ENCODE results near the gene KNCN.

The KNCN gene

DNA sequence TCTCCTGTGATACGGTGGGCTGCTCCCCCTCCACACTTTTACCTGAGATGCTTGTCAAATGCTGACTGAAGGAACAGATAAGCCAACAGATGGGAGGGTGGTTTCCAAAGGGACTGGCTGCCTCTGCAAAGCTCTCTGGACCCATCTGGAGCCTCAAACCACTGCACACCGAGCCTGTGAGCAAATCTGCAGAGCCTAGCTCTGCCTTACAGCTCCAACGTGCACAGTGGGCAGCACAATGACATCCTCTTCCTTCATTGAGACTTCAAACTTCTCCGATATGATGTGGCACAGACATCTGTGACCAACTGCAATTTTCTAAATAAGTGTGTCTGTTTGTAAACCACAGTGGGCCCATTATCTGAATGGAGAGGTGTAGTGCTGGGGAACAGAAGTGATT lies 26.2 kb upstream of the KNCN start:
- H3K27ac Mint-ChIP-seq, result peak overlapping the region; percentile 73
- peak in 1 of 2 donors; percentile 55 for DNase-seq (ENCODE audit: low spot score in 2 of 2)
- H3K4me1 Mint-ChIP-seq, result peaks cover 32% of the 10 kb centered on the region
- H3K9me3 Mint-ChIP-seq, result no peaks in the 10 kb centered on the region
- ATAC-seq, result peak; percentile 53
- H3K4me3 Mint-ChIP-seq, result no peak overlapping the region
- H3K36me3 Mint-ChIP-seq, result peaks cover 66% of the 10 kb centered on the region

DNA sequence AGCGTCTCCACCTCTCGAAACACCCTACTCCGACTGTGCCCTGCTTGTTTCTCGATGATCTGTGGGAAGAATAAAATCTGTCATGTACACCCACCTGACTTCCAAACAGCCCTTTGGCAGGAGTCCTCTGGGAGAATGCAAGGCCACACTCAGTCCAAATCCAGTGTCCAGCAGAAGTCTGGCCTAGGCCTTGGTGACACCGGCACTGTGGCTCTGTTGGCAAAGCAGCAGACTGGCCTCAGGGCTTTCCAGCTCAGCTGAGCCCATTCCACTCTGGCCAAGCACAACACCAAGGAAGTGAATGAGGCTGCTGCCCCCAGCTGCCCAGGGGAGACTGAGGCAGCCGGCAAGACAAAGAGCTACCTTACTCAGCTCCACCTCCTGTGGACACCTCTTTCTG lies 25.1 kb upstream of the KNCN start:
- DNase-seq (ENCODE audit: low spot score in 2 of 2) (no peak), ATAC-seq (no peak)
- peaks cover 21% of the 10 kb centered on the region for H3K4me1 Mint-ChIP-seq
- H3K36me3 Mint-ChIP-seq, result peaks cover 55% of the 10 kb centered on the region
- no peaks in the 10 kb centered on the region for H3K9me3 Mint-ChIP-seq
- no peak overlapping the region for H3K4me3 Mint-ChIP-seq
- peak overlapping the region; percentile 34 for H3K27ac Mint-ChIP-seq

DNA sequence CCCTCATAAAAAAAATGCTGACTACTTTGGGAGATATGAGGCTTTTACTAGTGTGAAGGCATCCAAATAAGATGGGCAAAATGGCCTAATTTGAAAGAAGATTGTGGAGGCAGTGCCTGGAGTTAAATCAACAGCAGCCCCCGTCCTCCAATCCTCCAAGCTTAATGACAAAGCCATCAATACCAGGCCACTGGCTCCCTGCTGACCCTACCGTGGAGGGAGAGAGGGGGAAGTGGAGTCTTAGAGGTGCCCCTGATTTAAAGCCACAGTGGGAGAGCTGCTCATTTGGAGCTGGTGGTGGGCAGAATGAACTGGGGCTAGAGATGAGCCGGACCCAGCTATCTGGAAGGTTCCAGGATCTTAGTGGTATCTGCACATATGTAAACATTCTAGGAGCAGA lies 24.3 kb upstream of the KNCN start:
- H3K4me1 Mint-ChIP-seq, result peaks cover 14% of the 10 kb centered on the region
- peaks cover 53% of the 10 kb centered on the region for H3K36me3 Mint-ChIP-seq
- no peak overlapping the region for H3K4me3 Mint-ChIP-seq
- peak overlapping the region; percentile 34 for H3K27ac Mint-ChIP-seq
- DNase-seq (ENCODE audit: low spot score in 2 of 2) (no peak), ATAC-seq (no peak)
- no peaks in the 10 kb centered on the region for H3K9me3 Mint-ChIP-seq

DNA sequence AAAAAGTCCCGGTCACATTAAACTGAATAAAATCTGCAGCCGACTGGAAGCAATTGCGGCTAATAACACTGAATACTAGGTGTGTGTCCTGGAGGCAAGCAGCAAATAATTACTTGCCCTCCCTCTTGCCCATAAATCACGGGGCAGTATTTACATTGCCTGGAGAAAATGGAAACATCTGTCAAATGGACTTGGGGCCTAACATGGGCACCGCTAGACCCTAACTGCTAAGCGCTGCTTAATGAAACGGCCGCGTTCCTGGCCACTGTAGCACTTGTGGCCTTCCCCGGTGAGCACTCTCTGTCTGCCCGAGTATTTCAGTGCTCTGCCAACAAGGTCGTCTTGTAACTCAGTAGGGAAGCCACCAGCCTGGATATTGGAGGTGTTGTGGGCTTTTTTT lies 23.9 kb upstream of the KNCN start:
- Mint-ChIP-seq H3K4me1 (peaks cover 9% of the 10 kb centered on the region), H3K36me3 (peaks cover 49% of the 10 kb centered on the region), H3K27ac (no peak overlapping the region), H3K9me3 (no peaks in the 10 kb centered on the region), H3K4me3 (no peak overlapping the region)
- no peak for DNase-seq (ENCODE audit: low spot score in 2 of 2)
- no peak for ATAC-seq

DNA sequence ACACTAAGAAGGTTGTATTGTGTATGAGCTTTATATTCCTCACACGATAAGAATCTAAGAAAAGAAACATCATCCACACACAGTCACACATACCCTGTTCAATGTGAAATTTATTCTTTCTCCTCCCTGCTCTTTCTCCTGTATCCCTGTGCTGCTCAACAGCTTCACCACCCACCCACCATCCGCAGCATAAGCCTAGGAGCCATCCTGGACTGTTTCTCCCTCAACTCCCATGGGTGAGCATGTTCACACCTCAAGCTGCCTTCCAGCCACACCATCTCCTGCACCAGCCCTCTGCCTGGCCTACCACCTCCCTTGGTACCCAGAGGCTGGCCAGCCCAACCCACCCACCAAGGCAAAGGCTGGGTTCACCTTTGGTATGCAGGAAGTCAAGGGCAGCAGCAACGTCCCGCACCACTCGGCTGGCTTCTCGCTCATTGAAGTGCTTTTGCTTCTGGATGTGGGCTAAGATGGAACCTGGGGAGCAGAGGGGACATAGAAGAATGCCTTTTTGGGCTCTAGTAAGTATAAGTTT lies 20.3 kb upstream of the KNCN start:
- Mint-ChIP-seq H3K4me1 (no peaks in the 10 kb centered on the region), H3K36me3 (peaks cover 52% of the 10 kb centered on the region)

DNA sequence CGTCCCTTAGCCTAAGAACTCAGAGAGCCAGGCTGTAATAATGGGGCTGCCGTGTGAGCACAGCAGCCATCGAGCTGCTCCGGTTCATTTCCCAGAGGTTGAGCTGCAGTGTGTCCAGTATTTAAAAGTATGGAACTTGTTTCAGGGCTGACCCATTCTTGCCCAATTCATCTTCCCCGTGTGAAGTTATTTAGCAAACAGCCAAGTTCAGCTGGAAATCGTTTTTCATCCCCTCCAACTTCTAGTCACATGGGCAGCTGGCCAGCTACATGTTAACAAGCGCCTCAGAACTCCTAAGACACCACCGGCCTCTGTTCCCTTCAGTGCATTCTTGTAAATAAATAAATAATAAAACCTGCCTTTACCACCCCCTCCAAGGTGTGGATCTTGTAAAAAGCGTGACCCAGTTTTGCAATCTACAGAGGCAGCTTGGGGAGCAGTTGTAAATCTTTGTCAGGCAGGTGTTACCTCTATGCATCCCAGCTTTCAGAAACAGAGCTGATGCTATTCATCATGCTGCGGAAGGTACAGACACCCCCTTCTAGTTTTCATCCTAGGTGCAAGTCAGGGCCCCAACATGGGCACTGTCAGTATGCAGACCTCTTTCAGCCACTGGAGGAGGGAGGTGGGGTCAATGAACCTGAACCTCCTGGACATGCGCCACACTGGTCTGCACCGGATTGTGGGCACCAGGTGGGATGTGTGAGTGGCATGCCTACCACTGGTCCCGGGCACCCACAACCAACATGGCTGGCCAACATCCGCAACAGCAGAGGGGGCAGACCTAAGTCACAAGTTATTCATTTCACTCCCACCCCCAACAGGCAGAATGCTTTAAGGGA lies 18.7 kb upstream of the KNCN start:
- H3K4me1 Mint-ChIP-seq, result no peaks in the 10 kb centered on the region
- ATAC-seq (no peak), DNase-seq (ENCODE audit: low spot score in 2 of 2) (no peak)
- H3K36me3 Mint-ChIP-seq, result peaks cover 69% of the 10 kb centered on the region
- no peak overlapping the region for H3K4me3 Mint-ChIP-seq
- H3K9me3 Mint-ChIP-seq, result no peaks in the 10 kb centered on the region
- no peak overlapping the region for H3K27ac Mint-ChIP-seq

More for the DNA sequence above, 20.3 kb upstream of the KNCN start:
- Mint-ChIP-seq H3K9me3 (no peaks in the 10 kb centered on the region), H3K27ac (no peak overlapping the region), H3K4me3 (no peak overlapping the region)
- ATAC-seq (no peak), DNase-seq (ENCODE audit: low spot score in 2 of 2) (no peak)

DNA sequence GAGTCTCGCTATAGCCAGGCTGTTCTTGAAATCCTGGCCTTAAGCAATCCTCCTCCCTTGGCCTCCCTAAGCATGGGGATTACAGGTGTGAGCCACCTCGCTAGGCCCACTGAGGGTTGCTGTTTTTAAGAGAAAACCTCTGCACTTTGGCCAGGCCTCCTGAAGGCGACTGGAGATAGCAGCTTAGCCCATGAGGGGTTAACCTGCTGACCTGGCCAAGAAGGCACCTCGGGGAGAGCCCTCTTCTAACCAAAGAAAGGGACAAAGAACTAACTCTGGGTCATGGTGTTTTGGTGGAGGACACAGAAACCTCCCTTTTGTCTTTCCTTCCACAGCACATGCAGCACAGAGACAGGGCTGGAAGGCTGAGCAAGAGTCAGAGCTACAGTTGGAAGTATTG lies 17.7 kb upstream of the KNCN start:
- no peaks in the 10 kb centered on the region for H3K9me3 Mint-ChIP-seq
- ATAC-seq, result no peak
- no peaks in the 10 kb centered on the region for H3K4me1 Mint-ChIP-seq
- no peak overlapping the region for H3K27ac Mint-ChIP-seq
- DNase-seq (ENCODE audit: low spot score in 2 of 2), result no peak
- peaks cover 73% of the 10 kb centered on the region for H3K36me3 Mint-ChIP-seq
- no peak overlapping the region for H3K4me3 Mint-ChIP-seq

DNA sequence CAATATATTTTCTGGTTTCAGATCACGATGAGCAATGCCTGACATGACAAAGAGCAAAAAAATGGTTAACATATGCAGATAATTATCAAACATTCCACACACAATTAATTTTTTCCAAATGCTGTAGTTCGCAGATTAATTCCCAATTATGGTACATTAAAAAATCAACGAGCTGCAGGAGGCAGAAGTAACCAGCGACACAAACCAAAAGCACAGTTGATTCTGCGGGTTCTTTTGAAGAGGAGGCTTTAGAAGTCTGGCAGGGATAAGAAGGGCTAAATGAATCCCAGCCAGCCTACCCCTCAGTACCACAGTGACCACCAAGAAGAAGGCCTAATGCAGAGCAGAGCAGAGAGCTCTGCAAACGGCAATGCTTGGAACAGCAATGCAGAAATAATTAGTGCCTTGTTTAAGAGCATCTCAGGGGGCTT lies 17.0 kb upstream of the KNCN start:
- no peak for ATAC-seq
- Mint-ChIP-seq H3K9me3 (no peaks in the 10 kb centered on the region), H3K4me1 (no peaks in the 10 kb centered on the region), H3K27ac (peak overlapping the region; percentile 63), H3K36me3 (peaks cover 74% of the 10 kb centered on the region), H3K4me3 (no peak overlapping the region)
- DNase-seq (ENCODE audit: low spot score in 2 of 2), result no peak

DNA sequence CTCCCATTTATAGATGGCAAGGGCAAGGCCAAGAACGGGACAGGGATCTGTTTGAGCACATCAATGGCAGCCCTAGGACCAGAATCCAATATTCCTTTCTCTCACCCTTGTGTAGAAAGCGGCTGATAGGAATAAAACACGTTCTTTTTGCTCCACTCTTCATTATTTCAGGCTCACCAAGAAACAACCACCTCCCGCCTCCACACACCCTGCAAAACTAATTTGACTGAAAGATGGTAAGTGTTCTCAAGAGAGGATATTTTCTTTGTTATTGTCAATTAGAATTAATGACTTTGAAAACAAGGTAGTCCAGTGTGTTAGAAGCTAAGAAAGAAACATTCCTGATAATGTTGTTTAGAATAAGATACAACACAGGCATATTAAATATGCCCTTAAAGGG lies 11.9 kb upstream of the KNCN start:
- H3K4me1 Mint-ChIP-seq, result no peaks in the 10 kb centered on the region
- no peak for DNase-seq (ENCODE audit: low spot score in 2 of 2)
- no peak for ATAC-seq
- H3K4me3 Mint-ChIP-seq, result no peak overlapping the region
- H3K36me3 Mint-ChIP-seq, result peaks cover 93% of the 10 kb centered on the region
- no peaks in the 10 kb centered on the region for H3K9me3 Mint-ChIP-seq
- H3K27ac Mint-ChIP-seq, result peak overlapping the region; percentile 40

DNA sequence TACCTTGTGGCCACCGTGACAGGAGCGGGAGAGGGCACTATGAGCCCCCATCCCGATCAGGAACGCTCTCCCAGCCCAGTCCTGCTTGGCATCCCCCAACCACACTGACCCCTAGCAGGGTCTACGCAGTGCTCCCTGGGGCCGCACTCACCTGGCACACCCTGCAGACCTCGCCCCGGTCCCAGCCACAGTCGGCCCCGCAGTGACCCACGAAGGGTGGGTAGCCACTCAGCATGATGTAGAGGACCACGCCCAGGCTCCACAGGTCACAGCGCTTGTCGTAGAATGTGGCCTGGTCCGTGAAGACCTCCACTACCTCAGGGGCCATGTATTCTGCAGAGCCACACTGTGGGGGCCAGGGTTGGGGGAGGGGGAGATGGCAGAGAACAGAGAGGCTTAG lies 11.1 kb upstream of the KNCN start:
- H3K4me3 Mint-ChIP-seq, result no peak overlapping the region
- peaks cover 93% of the 10 kb centered on the region for H3K36me3 Mint-ChIP-seq
- ATAC-seq (no peak), DNase-seq (ENCODE audit: low spot score in 2 of 2) (no peak)
- no peaks in the 10 kb centered on the region for H3K9me3 Mint-ChIP-seq
- no peaks in the 10 kb centered on the region for H3K4me1 Mint-ChIP-seq
- H3K27ac Mint-ChIP-seq, result peak overlapping the region; percentile 40

DNA sequence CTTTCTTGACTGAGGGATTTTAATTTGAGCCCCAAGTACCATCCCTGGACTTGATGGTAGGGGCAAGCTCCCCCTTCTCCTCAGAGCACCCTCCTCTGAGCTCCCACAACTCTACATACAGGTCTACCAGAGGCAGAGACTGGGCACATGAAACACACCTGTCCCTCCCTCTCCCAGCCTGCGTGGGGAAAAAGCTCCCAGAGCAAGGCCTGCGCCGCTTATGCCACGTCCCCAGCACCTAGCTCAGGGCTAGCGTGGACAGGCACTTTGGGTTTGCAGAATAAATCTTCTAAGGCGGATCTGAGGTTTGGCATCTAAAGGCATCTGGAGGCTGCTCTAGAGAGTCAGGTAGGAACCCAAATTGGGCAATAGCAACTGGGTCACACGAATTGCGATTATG lies 7.5 kb upstream of the KNCN start:
- Mint-ChIP-seq H3K9me3 (no peaks in the 10 kb centered on the region), H3K4me3 (no peak overlapping the region), H3K36me3 (peaks cover 59% of the 10 kb centered on the region), H3K27ac (peak overlapping the region; percentile 60), H3K4me1 (peaks cover 8% of the 10 kb centered on the region)
- DNase-seq (ENCODE audit: low spot score in 2 of 2) (no peak), ATAC-seq (no peak)

DNA sequence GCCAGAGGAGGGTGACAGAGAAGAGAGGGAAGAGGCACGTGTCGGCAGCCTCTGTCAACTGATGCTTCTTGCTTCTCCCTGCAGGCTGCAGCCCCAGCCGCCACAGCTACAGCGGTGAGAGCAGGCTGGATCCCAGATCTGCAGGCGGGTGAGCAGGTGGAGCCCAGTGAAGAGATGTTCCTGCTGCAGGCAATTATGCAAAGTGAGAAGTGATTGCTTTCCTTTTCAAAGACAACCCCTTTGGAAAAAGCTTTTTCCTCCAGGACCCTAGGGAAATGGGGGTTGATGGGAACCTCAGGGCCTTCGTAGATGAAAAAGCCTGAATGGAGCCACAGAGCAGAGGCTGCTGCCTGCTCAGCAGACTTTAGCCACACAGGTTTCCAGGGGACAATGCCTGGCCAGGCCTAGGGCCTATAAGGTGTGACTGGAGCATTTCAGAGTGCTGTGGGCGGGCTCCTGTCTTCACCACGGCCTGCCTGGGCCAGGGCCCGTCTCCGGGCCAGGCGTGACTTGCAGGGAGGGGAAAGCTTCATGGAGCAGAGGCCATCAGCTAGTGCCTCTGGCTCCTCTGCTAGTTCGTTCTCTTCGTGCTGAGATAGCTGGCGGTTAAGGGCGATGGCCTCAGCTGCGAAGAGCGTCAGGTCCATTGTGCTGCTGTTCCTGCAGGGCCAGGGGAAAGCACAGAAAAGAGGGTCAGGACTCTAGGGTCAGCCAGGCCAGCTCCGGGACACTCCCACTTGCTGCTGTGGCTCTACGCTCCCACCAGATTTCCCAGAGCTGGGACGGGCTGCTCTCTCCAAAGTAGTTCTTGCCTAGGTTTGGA lies 6.9 kb upstream of the KNCN start:
- Mint-ChIP-seq H3K4me1 (peaks cover 8% of the 10 kb centered on the region), H3K27ac (peak overlapping the region; percentile 60), H3K36me3 (peaks cover 53% of the 10 kb centered on the region), H3K4me3 (no peak overlapping the region), H3K9me3 (no peaks in the 10 kb centered on the region)
- ATAC-seq (no peak), DNase-seq (ENCODE audit: low spot score in 2 of 2) (no peak)

DNA sequence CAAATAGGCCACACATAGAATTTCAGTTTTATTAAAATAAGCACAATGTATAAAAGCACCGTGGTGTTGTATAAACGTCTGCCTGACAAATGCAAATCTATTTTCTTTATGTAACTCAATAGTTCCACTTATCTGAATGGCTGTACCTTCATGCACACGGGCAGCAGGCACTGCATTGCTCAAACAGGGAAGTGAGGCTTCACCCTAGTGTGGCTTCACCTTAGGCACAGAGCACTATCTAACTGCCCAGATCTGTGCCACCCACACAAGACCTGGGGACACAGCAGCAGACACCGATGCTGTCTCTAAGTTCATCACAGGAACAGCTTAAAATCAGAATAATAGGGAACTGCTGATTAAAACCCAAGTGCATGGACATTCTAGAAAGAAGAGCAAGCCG lies 6.0 kb upstream of the KNCN start:
- ATAC-seq (no peak), DNase-seq (ENCODE audit: low spot score in 2 of 2) (no peak)
- H3K9me3 Mint-ChIP-seq, result no peaks in the 10 kb centered on the region
- peaks cover 43% of the 10 kb centered on the region for H3K36me3 Mint-ChIP-seq
- peak overlapping the region; percentile 80 for H3K27ac Mint-ChIP-seq
- peaks cover 8% of the 10 kb centered on the region for H3K4me1 Mint-ChIP-seq
- H3K4me3 Mint-ChIP-seq, result no peak overlapping the region

DNA sequence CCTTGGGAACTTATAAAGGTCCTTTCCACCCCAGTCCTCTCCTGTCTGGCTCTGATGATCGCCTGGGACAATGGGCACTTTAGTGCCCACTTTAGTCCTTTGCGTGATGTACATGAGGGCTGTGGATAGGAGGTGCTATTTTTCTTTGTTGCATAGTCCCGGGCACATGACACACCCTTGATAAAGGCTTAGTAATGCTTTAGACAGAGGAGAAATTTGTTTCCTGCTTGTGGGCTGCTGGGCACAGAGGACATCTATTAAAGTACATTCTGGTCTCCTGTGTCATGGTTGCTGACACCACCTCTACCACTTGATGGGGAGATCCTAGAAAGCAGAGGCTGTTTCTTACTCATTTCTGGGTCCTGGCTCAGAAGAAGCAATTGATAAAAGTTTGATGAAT lies 5.4 kb upstream of the KNCN start:
- Mint-ChIP-seq H3K36me3 (peaks cover 38% of the 10 kb centered on the region), H3K4me3 (no peak overlapping the region), H3K9me3 (no peaks in the 10 kb centered on the region), H3K4me1 (peaks cover 8% of the 10 kb centered on the region), H3K27ac (peak overlapping the region; percentile 80)
- DNase-seq (ENCODE audit: low spot score in 2 of 2), result no peak
- peak; percentile 83 for ATAC-seq

DNA sequence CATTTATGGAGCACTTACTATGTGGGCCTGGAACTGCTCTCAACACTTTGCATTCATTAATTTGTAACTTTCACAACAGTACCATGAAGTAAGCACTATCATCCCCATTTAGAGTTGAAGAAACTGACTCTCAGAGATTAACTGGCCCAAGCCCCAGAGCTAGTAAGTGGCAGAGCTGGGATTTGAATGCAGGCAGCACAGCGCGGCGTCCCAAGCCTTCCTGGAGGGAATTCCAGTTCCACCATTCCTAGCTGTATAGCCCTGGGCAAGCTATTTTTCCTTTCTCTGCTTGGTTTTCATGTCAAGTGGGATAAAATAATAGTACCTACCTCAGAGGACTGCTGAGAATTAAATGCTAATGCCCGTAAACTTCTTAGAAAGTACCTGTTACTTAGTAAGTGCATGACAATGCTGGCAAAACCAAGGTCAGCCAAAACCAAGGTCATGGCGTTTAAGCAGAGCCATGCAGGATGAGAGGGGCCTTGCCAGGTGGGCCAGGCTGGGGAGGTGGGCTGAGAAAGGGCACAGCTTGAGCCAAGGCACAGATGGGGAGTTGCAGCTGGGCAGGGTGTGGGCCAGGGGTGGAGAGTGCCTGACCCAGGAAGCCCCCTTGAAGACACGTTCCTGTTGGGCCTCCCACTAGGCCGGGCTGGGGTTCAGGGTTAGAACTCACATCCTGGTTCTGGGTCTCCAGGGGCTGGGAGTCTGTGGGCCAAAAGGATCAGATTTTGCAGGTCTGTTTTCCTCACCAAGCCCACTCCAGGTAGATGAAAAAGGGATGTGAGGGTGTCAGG lies 4.6 kb upstream of the KNCN start:
- Mint-ChIP-seq H3K9me3 (no peaks in the 10 kb centered on the region), H3K27ac (peak overlapping the region; percentile 80), H3K36me3 (peaks cover 33% of the 10 kb centered on the region), H3K4me1 (peaks cover 9% of the 10 kb centered on the region), H3K4me3 (no peak overlapping the region)
- DNase-seq (ENCODE audit: low spot score in 2 of 2) (no peak), ATAC-seq (no peak)
